Testis (tissue), 2 donors: ENCODE results near the gene NCAM2.

Source experiments
- CTCF ChIP-seq, 3 experiments: fragments of 450-650 bp in 2 of 3; fragments of 200-600 bp in 1 of 3; sonication (generic) in 1 of 3; IDR thresholded peaks; one replicate each; pipeline ENCODE4 v1.5.1; 2016 to 2019; ENCODE audit warnings: antibody characterized with exemption in 3 of 3, mild to moderate bottlenecking in 2 of 3, moderate library complexity in 1 of 3
- POLR2A ChIP-seq: fragments of 450-650 bp; IDR thresholded peaks from one replicate; pipeline ENCODE4 v1.6.1; 2017; ENCODE audit warnings: antibody characterized with exemption, mild to moderate bottlenecking, moderate library complexity

DNA sequence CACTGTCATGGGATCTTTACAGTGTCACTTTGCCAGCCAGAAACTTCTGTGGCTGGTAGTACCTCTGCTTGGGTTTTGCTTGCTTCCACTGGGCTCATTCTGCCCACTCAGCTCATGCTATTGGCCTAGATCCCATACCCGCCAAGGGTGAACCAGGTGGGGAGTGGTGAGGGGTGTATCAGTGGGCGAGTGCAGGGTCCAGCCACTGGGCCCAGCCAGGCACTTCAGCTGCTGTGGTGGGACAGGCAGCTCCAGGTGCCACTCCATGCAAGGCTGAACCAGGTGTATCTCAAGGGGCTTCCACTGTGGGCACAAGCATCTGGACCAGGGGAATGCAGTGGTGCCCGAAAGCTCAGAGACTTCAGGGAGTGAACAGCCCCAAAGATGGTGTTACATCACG, 398.2 kb downstream of the NCAM2 start:
- TF ChIP-seq CTCF (IDR thresholded peaks at IDR 0.05) (no peak), POLR2A (no peak)
